Measurements from ENCODE around the gene NPTX1.

The NPTX1 gene

GRCh38 chr17:80432350-80432955 is 44.0 kb downstream of the NPTX1 start:
- TF ChIP-seq, protein P1, sequence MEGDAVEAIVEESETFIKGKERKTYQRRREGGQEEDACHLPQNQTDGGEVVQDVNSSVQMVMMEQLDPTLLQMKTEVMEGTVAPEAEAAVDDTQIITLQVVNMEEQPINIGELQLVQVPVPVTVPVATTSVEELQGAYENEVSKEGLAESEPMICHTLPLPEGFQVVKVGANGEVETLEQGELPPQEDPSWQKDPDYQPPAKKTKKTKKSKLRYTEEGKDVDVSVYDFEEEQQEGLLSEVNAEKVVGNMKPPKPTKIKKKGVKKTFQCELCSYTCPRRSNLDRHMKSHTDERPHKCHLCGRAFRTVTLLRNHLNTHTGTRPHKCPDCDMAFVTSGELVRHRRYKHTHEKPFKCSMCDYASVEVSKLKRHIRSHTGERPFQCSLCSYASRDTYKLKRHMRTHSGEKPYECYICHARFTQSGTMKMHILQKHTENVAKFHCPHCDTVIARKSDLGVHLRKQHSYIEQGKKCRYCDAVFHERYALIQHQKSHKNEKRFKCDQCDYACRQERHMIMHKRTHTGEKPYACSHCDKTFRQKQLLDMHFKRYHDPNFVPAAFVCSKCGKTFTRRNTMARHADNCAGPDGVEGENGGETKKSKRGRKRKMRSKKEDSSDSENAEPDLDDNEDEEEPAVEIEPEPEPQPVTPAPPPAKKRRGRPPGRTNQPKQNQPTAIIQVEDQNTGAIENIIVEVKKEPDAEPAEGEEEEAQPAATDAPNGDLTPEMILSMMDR (IDR thresholded peaks at IDR 0.05; ENCODE audit: extremely low read depth, missing control alignments): no peak
- no peak for DNase-seq (ENCODE audit: low spot score)

DNA sequence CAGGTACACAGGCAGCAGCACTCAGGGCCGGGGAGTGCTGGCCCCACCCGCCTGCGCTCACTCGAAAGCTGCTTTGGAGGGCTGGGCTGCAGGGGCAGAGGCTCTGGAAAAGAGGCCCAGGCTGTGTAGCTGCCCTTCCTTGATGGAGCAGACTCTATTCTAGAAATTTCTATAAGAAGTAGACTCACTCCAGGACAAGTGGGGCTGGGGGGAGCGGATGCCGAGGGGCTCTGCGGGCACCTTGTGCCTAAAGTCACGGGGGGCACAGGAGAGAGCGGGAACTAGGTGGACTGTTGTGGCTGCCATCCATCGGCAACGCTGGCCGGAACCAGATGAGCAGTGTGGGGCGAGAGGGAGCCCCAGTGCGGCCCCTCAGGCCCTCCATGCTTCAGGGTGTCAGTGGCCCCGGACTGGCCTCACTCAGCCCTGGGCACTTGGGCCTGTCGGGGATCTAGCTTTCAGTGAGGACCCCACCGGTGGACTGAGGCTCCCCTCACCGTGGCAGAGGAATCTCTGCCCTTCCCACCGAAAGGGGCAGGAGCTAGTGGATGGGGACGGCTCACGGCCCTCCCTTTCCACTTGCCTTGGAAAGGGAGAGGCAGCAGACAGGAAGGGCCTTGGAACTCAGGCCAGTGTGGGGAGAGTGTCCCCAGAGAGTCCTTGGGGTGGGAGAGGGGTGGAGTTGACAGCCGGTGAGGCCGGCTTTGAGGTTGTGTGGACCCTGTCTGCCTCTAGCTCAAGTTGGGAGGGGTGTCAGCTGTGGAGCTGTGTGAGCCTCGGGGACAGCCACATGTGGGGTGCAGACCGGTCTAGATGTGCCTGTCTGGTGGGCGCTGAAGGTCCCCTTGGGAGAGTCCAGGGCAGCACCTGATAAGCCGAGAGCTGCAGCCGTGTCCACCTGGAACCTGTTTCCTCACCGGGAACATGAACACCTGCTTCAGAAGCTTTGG is 44.9 kb downstream of the NPTX1 start:
- TF ChIP-seq, protein P1 (IDR thresholded peaks at IDR 0.05; ENCODE audit: extremely low read depth, missing control alignments): no peak

DNA sequence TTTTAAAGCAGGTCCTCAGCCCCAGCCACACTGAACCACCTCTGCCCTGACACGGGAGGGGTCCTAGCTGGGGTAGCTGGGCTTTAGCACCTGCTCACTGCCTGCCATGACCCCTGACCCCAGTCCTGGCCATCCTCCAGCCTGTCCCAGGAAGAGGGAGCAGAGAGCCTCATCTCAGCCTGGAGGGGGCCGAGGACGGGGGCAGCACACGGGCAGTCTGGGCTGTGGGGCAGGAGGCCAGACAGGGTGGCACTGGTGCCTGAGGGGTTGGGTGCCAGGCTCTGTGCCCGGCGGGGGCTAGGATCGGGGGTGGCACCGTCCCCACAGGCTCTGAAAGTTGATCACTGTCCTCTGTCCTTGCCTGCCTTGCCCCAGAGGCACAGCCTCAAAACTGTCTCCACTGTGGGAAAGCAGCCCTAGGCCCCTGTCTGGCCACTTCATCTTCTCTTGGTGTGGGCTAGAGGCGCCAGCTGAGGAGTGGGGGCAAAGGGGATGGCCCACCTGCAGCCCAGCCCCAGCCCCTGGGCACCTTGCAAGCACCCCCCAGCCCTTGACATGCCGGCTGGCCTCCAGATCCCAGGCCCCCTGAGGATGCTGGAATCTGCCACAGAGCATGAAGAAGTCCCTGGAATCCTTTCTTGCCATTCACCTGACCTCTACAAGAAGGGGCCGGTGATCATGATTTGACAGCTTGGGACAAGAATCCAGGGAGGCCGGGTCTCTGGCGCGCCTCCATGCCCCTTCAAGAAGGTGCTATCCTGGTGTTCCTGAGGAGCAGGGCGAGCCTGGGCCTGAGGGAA is 45.8 kb downstream of the NPTX1 start:
- TF ChIP-seq, protein P1 (IDR thresholded peaks at IDR 0.05; ENCODE audit: extremely low read depth, missing control alignments): no peak
- DNase-seq (ENCODE audit: low spot score): no peak

More for the DNA sequence above, 44.9 kb downstream of the NPTX1 start:
- no peak for DNase-seq (ENCODE audit: low spot score)

DNA sequence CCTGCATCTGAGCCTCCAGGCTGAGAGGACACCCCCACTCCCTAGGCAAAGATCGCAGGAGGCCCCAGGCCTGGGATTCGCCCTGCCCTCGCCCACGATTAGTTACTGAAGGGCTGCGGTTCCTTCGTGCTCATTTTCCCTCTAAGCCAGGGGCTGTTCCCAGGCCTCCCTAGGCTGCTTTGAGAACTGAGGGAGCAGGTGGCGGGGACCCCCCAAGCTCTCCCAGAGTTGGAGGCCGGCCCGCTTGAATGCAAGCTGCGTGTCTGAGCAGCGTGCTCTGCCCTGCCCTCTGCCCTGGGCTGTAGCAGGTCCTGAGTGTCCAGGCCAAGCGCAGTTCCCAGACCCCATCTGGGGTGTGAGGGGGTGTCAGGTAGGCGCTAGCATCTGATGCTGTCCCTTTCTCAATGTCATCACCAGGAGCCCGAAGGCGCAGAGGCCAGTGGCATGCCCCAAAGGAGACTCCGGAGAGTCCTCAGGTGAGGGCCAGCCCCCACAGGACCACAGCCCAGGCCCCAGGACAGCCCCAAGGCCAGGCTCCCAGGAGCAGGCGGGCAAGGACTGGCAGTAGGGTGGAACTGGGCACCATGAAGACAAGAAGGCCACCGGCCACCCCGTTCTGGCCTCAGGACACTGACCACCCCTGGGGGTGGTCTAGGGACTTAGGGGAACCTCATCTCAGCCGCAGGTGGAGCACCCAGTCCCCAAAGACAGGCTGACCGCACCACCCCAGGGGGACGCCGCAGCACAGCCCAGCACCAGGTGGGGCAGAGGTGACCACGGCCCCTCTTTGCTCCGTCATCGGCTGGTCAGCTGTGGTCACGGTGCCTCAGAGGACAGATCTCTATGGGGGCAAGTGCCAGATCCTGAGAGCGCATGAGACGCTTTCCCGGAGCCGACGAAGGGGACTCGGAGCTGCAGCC is 46.8 kb downstream of the NPTX1 start:
- TF ChIP-seq, protein P1 (IDR thresholded peaks at IDR 0.05; ENCODE audit: extremely low read depth, missing control alignments): no peak
- no peak for DNase-seq (ENCODE audit: low spot score)

- DNase-seq (ENCODE audit: low spot score): no peak
- TF ChIP-seq, protein P1 (IDR thresholded peaks at IDR 0.05; ENCODE audit: extremely low read depth, missing control alignments): no peak
Observed at GRCh38 chr17:80428796-80429195, 47.6 kb downstream of the NPTX1 start.

GRCh38 chr17:80428363-80428762 is 48.0 kb downstream of the NPTX1 start:
- DNase-seq (ENCODE audit: low spot score): no peak
- TF ChIP-seq, protein P1 (IDR thresholded peaks at IDR 0.05; ENCODE audit: extremely low read depth, missing control alignments): no peak

Data from GM20000 (cell line).